Effector CD8-positive, alpha-beta T cell (primary cell): ENCODE results near the gene ZFHX2.

Experiments
- DNase-seq: peaks from one replicate; lab custom pipeline; 2025; lab: John Stamatoyannopoulos, UW

The ZFHX2 gene

DNA sequence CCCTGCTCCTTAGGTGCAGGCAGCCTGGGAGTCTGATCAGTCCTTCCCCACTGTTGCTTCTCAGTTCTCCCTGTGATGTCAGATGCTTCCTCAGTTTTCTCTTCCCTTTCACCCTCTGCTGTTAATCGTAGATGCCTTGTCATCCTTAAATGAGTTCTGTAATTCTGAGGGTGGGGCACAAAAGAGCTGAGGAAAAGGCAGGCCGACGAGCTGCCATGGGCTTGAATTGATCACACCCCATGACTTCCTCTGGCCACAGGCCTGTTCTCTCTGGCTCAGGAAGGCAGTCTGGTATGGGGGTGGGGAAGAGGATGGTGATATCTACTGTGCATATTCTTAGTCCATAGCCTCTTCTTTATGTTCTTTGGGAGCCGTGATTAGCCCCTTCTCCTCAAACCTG is 21.3 kb upstream of the ZFHX2 start:
- no peak for DNase-seq

GRCh38 chr14:23572524-23572828 is 20.9 kb upstream of the ZFHX2 start:
- no peak for DNase-seq

GRCh38 chr14:23571701-23572523 is 20.3 kb upstream of the ZFHX2 start:
- no peak for DNase-seq

DNA sequence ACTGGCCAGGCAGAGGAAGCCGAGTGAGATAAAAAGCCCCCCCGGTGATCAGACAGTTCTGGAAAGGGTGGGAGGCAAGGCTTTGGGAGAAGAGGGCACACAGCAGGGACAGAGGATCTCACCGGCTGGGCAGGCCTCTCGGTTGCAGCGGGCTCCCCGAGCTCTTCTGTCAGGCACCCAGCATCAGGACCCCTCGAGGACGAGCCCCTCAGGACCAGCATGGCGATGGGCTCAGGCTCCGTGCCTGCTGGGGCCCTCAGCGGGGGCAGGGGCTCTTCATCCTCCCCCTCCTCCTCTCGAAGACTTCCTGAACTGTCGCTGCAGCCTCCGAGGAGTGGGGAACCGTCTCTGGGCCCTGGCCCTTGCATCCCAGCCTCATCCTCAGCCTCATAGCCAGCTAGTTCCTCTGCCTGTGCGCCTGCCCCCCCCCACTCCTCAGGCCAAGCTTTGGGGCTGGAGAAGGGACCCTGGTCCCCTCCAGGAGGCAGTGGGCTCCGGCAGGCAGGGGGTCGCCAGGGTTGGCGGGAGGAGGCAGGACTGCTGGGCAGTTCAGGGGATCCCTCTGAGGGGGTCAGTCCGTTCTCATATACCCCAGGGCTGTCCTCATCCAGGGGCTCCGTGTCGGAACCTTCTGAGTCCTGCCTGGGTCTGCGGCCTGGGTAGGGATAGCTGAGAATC is 19.4 kb upstream of the ZFHX2 start:
- DNase-seq, result no peak

- no peak for DNase-seq
Measured at GRCh38 chr14:23569443-23570151, 18.0 kb upstream of the ZFHX2 start.

DNA sequence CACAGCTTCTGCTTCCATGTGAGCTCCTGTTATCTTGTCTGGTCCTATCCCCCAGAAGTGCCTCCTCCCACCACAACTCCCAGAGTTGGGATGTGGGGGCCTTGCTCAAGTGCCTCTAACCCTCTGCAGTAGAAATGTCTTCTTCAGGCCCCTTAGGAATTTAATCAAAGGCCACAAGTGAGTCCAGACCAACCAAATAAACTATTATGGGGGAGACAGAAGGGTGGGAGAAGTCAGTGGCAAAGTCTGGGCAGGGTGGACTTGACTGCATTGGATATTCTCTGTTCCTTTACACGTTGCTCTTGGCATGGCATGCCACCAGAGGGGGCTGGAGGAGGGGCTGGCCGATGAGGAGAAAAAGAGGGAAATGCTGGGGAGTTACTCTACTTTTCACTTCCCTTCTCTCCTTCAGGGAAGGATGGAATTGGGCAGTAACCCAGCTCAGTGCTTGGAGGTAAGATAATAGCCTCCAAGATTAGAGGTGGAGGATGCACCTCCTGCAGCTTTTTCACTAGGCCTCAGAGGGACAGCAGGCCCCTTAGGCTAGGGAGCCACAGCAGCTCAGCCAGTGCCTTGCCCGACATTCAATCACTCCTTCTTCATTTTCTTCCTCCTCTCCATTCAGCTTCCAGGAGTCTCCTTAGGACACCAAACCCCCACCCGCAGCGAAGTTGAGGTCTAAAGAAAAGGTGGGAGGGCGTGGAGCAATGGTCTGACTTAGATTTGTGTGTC is 17.2 kb upstream of the ZFHX2 start:
- no peak for DNase-seq

GRCh38 chr14:23568021-23568599 is 16.5 kb upstream of the ZFHX2 start:
- DNase-seq, result no peak

DNA sequence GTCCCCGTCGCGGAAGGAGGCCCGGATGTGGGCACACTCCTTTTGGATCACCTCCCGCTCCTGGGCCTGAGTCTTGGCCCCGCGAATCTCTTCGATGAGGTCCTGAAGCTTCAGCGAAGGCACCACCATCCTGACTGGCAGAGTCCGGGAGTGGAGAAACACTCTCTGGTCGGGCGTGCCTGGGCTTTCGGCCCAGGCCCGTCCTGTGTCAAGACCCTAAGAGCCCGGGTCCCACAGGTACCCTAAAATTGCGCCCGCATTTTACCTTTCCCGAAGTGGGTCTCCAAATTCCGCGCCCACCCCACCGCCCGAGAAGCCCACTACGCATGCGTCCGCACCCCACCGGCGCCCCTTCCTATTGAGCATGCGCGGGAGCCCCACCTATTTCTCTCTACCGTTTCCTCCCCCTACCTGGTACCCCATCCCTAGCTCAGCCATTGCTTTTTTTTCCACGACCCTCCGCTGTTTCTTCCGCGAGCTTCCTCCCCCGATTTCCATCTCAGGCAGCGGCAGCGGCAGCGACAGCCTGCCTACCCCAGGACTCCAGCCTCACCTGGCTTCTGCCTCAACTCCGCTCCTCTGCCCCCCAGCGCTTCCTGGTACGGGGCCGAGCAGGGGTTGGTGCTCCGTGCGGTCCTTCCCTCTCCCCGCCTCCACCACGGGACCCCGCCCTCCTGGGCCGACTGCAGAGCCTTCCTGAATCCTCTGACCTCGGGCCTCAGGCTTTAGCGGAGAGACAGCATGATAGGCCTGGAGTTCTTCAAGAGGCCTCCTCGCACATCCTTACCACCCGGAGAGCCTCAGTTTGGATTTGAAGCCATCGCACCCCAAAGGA is 15.8 kb upstream of the ZFHX2 start, which contains the start of gene AP1G2:
AP1G2 (minus strand) TSS at position 606 of the 835 bp plus-strand sequence; CDS start at position 129, 477 bp downstream.
- peak; percentile 74 for DNase-seq

DNA sequence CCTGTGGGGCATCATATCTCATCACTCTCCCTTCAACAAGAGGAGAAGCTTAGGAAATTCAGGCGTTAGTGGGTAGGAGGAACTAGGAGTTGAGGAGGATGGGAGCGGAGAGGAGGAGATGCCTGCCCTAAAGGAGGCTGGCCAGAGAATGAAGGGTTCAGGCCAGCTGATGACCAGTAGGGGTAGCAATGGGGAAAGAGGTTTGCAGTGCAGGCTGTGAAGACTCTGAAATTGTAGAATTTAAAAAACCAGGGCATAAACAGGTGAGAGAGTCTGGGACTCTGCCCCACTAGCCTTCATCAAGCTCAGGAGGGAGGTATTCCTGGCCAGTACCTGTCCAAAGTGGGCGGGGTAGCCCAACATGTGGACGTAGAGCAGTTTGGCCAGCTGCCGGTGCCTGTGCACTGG is 15.2 kb upstream of the ZFHX2 start:
- no peak for DNase-seq

- DNase-seq, result no peak
Measured at GRCh38 chr14:23566112-23566777, 14.7 kb upstream of the ZFHX2 start.

- no peak for DNase-seq
Measured at GRCh38 chr14:23565626-23566025, 14.1 kb upstream of the ZFHX2 start.

- no peak for DNase-seq
Measured at GRCh38 chr14:23564876-23565275, 13.3 kb upstream of the ZFHX2 start.

DNA sequence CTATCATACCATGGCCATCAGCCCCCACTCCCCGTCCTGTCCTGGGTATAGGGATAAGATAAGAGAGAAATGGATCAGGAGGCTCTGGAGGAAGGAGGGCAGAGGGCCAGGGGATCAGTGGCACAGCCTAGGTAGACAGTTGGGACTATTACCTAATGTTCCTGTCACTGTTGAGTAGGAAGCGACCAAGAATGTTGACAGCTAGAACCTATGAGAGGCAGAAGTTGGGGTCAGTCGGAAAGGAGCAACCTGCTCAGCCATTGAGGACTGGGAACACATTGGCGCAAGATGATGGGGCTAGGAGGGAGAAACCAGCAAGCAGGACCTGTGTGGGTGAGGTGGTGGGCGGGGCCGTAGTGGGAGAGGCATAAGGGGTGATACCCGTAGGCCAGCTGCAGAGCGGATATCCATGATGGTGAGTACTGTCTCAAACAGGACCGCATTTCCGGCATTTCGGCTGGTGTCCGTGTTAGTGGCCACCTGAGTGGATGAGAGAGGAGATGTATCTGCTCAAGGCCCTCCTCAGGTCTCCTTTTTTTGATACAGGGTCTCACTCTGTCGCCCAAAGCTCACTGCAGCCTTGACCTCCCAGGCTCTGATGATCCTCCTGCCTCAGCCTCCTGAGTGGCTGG is 12.7 kb upstream of the ZFHX2 start:
- DNase-seq, result no peak

DNA sequence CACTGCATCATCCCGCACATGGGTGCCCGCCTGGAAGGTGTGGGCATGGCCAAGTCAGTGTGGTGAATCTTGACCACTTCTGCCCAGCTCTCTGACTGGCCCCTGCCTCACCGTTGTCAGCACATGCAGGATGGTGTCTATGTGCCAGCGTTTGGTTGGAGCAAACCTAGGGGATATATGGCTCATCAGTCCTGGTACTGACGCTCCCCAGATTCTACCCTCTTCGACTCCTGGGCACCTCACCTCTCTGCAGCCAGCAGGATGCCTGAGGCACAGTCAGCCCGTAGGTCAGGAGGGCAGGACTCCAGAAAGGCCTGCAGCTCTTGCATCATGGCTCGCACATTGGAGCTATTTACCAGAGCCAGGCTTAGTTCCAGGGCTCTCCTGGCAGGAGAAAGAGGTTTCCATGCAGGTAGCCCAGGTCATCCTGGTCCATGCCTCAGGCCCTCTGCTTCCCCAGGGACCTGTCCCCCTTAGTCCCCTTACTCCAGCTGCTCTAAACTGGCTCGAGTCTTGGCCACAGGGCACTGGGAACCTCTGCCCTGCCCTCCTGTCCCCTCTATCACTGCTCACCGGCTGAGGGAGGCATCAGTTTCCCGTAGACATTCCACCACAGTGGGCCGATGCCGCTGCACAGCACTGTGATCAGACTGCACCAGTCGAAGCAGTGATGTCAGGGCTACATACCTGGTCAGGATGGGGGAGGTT is 12.1 kb upstream of the ZFHX2 start:
- DNase-seq, result no peak

- DNase-seq, result peak; percentile 44
Measured at GRCh38 chr14:23562822-23563472, 11.4 kb upstream of the ZFHX2 start.

DNA sequence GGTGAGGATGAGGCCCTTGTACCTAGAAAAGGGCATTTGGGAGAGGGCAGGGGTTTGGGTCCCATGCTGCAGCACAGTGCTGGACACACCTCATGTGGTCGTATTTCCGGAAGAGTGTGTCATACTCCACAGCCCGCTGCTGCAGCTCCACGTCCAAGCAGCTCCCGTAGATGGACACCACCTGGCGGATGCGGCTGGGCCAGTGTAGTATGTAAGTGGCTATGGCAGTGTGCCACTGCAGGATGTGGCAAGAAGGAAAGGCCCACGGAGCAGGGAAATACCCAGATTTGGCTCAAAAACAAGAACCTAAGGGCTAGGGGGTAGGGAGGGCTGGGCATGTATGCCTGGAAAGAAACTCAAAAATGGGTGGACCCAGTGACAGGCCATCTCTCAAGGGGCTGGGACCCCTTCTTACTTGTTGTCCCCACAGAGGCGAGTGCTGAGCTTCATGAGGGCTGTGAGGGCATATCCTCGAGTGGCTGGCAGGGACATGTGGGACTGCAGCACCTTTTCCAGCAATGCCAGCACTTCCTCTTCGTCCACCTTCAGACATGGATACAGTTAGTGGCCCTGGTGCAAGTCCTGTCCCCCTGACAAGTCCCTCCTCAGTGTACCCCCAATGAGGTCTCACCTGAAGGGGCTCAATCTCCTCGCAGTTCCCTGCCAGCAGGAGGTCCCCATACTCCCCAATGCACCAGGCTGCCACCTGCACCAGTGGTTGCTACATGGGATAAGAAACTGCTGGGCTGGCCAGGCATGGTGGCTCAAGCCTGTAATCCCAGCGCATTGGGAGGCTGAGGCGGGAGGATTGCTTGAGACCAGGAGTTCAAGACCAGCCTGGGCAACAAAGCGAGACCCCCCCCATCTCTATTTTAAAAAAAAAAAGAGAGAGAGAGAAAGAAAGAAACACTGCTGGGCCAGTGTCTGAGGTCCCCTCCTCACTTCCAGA is 10.6 kb upstream of the ZFHX2 start:
- DNase-seq, result no peak

DNA sequence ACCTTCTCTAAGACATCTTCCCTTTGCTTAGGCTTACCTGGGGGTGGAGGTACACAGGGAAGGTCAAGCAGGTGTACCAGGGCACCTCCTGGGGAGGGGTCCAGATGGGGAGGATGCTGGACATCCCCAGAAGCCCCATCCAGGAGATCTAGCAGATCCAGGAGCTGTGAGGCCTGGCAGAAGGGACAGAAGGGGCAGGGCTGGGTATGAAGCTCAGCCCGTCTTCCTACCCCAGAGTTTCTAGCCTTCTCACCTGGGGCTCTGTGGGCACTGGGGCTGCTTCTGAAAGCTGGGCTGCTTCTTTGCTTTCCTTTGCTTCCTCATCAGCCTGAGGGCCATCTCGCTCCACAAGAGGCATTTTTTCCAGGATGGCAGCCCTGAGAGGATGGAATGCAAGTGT is 9.7 kb upstream of the ZFHX2 start:
- DNase-seq, result no peak
